A673 (cell line): ENCODE data around the gene AZIN2.

Source experiments
- CTCF ChIP-seq: fragments of 300-800, 200-600 bp; sonication (generic); conservative IDR thresholded peaks from 2 replicates; pipeline ENCODE4 v1.5.1; 2017; ENCODE audit warnings: low read depth, mild to moderate bottlenecking, antibody characterized with exemption, low read length, moderate library complexity, mixed read lengths
- EZH2 ChIP-seq: fragments of 200-600 bp; sonication (generic); IDR thresholded peaks from 2 replicates; pipeline ENCODE4 v1.6.1; 2017; ENCODE audit warnings: borderline replicate concordance, low read depth, mild to moderate bottlenecking, mixed read lengths, antibody characterized with exemption, low read length; ENCODE audit not compliant: poor library complexity, severe bottlenecking

GRCh38 chr1:33162141-33162540 lies 81.2 kb downstream of the AZIN2 start:
- no peak for TF ChIP-seq CTCF
- no peak for TF ChIP-seq EZH2
